DND-41 (cell line): Measurements from ENCODE around the gene FBXW8.

Experiments
- CTCF ChIP-seq: IDR thresholded peaks from 2 replicates; pipeline ENCODE4 v1.5.1; 2012; ENCODE audit warnings: borderline replicate concordance, low read length, moderate library complexity, mild to moderate bottlenecking; ENCODE audit not compliant: poor library complexity, severe bottlenecking; ENCODE audit errors: extremely low read depth
- EZH2 ChIP-seq: IDR thresholded peaks from 3 replicates; pipeline ENCODE4 v1.6.1; 2012; ENCODE audit warnings: borderline replicate concordance, low read depth, mild to moderate bottlenecking, moderate library complexity, low read length, inconsistent platforms; ENCODE audit not compliant: severe bottlenecking

DNA sequence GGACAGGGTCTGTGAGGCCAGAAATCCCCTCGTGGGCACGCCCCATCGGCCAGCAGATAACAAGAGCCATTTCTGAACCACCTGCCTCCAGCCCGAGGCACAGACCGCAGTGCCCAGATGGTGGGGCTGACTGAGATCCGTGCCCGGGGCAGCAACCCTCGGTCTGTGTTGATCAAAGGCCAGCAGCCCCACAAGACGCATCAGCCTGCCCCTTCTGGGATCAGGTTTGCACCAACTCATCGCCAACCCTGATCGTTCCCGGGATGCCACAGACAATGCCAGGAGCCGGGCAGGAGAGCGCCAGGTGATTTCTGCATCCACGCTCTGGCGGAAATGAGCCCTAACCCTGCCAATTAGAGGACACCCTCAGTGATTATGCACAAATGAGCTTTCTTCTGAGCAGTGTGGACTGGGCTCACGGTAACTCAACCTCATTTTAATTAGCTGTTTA, 124.0 kb downstream of the FBXW8 start:
- no peak for TF ChIP-seq CTCF
- TF ChIP-seq EZH2 = no peak
